Measurements from ENCODE around the gene TBX1. TPM values are rescaled to one million over a fixed set of nuclear protein-coding genes. Genes with fewer than 3 reads are reported as not detected.

TBX1 gene
- total RNA-seq, 3 donors from 2014 or later (not counting 1 experiment from before 2014, with no cell fraction given) = 2.0 to 4.6 (median 3.2) TPM

DNA sequence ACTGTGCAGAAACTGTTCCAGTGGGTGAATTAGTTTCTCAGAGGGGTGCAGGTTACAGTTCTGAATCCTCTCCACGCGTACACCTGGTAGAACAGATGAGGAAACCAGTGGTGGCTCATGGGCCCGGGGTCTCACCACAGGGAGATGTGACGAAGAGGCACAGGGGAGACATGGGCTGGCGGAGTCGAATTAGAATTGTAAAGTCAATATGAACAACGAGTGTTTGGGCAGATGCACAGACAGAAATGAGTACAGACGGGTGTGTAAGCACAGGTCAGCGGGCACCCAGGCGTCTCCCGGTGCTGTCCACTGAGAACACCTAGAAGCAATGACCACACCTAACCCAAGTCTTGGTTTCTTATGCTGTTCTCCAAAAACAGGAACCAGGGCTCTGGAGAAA, 52.3 kb downstream of the TBX1 start:
- Histone ChIP-seq H3K9me3 (ENCODE audit: control insufficient read depth, insufficient read depth, low read length) (no peaks in the 10 kb centered on the region), H3K4me3 (ENCODE audit: low read length) (no peak overlapping the region), H3K36me3 (ENCODE audit: control insufficient read depth, insufficient read depth, low read length) (no peaks in the 10 kb centered on the region), H3K27ac (ENCODE audit: low read length) (no peak overlapping the region), H3K27me3 (ENCODE audit: control insufficient read depth, insufficient read depth, low read length) (no peaks in the 10 kb centered on the region), H3K4me1 (ENCODE audit: control insufficient read depth, insufficient read depth, low read length) (peaks cover 11% of the 10 kb centered on the region)
- 91% methylated on average over 11 of the region's 11 CpGs for WGBS (ENCODE audit: insufficient coverage)
- TF ChIP-seq, protein P1, sequence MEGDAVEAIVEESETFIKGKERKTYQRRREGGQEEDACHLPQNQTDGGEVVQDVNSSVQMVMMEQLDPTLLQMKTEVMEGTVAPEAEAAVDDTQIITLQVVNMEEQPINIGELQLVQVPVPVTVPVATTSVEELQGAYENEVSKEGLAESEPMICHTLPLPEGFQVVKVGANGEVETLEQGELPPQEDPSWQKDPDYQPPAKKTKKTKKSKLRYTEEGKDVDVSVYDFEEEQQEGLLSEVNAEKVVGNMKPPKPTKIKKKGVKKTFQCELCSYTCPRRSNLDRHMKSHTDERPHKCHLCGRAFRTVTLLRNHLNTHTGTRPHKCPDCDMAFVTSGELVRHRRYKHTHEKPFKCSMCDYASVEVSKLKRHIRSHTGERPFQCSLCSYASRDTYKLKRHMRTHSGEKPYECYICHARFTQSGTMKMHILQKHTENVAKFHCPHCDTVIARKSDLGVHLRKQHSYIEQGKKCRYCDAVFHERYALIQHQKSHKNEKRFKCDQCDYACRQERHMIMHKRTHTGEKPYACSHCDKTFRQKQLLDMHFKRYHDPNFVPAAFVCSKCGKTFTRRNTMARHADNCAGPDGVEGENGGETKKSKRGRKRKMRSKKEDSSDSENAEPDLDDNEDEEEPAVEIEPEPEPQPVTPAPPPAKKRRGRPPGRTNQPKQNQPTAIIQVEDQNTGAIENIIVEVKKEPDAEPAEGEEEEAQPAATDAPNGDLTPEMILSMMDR (IDR thresholded peaks at IDR 0.05) = no peak
- no peaks in the 10 kb centered on the region for H3K9me3 Mint-ChIP-seq
- no peaks in the 10 kb centered on the region for H3K27me3 Mint-ChIP-seq (ENCODE audit: low read depth in 2 of 2)
- H3K36me3 Mint-ChIP-seq = no peaks in the 10 kb centered on the region
- no peak for ATAC-seq
- peaks cover 0 to 19% of the 10 kb centered on the region in 2 donors for H3K4me1 Mint-ChIP-seq
- H3K4me3 Mint-ChIP-seq = no peak overlapping the region
- no peak overlapping the region for H3K27ac Mint-ChIP-seq
- DNase-seq = peak in 1 of 2 donors; percentile 1
- intact Hi-C loops (cut with micrococcal nuclease) = no loop called here

DNA sequence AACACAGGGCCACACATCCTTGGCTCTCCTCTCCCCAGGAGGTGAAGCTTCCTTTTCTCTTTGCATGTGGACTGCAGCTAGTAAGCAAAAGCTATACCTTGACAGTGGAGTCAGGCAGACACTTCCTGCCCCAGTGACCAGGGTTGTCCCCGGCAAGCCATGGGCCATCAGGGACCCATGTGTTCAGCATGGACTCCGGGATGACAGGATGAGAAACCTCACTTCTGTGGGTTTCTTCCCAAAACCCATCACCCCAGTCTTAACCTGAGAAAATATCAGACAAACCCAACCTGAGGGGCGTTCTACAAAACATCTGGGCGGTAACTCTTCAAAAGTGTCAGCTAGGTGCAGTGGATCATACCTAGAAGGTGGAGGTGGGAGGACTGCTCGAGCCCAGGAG, 53.9 kb downstream of the TBX1 start:
- intact Hi-C loops (cut with micrococcal nuclease) = no loop called here
- Histone ChIP-seq H3K4me3 (ENCODE audit: low read length) (no peak overlapping the region), H3K27ac (ENCODE audit: low read length) (no peak overlapping the region), H3K4me1 (ENCODE audit: control insufficient read depth, insufficient read depth, low read length) (peaks cover 11% of the 10 kb centered on the region), H3K27me3 (ENCODE audit: control insufficient read depth, insufficient read depth, low read length) (no peaks in the 10 kb centered on the region), H3K36me3 (ENCODE audit: control insufficient read depth, insufficient read depth, low read length) (no peaks in the 10 kb centered on the region), H3K9me3 (ENCODE audit: control insufficient read depth, insufficient read depth, low read length) (no peaks in the 10 kb centered on the region)
- ATAC-seq (no peak), DNase-seq (no peak)
- WGBS (ENCODE audit: insufficient coverage) = 83% methylated on average over 5 of the region's 5 CpGs
- Mint-ChIP-seq H3K36me3 (no peaks in the 10 kb centered on the region), H3K4me3 (no peak overlapping the region), H3K27ac (no peak overlapping the region), H3K4me1 (peaks cover 0 to 19% of the 10 kb centered on the region in 2 donors), H3K27me3 (ENCODE audit: low read depth in 2 of 2) (no peaks in the 10 kb centered on the region), H3K9me3 (no peaks in the 10 kb centered on the region)
- TF ChIP-seq, protein P1 (IDR thresholded peaks at IDR 0.05) = no peak

DNA sequence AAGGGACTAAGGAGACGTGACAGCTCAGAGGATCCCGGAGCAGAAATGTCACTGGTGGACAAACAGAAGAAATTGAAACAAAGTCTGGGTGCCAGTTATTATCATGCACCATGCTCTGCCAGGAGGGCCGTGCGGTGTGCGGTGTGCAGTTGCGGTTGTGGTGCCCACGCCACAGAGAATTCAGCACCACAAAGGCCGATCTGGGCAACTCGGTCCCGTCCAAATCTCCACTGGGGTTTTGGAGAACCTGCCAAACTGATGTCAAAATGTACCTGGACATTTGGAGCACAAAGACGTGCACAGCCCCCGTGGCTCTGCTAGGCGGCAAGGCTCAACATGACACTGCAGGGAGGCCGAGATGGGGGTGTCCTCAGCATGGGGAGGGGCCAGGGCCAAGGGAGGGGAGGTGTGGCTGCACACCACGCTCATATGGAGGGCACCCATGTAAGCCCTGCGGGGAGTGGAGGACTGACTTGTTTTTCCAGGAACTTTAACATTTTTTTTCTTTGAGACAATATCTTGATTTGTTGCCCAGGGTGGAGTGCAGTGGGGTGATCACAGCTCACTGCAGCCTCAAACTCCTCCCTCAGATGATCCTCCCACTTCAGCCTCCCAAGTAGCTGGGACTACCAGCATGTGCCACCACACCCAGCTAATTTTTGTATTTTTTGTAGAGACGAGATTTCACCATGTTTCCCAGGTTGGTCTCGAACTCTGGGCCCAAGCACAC, 54.7 kb downstream of the TBX1 start:
- Mint-ChIP-seq H3K27ac (no peak overlapping the region), H3K4me1 (peaks cover 0 to 19% of the 10 kb centered on the region in 2 donors), H3K4me3 (no peak overlapping the region), H3K9me3 (no peaks in the 10 kb centered on the region), H3K36me3 (no peaks in the 10 kb centered on the region), H3K27me3 (ENCODE audit: low read depth in 2 of 2) (no peaks in the 10 kb centered on the region)
- intact Hi-C loops (cut with micrococcal nuclease) = no loop called here
- no peaks in the 10 kb centered on the region for H3K27me3 ChIP-seq (ENCODE audit: control insufficient read depth, insufficient read depth, low read length)
- no peaks in the 10 kb centered on the region for H3K9me3 ChIP-seq (ENCODE audit: control insufficient read depth, insufficient read depth, low read length)
- DNase-seq (peak in 1 of 2 donors; percentile 9), ATAC-seq (no peak)
- TF ChIP-seq, protein P1 (IDR thresholded peaks at IDR 0.05) = no peak
- no peak overlapping the region for H3K27ac ChIP-seq (ENCODE audit: low read length)
- 93% methylated on average over 18 of the region's 18 CpGs for WGBS (ENCODE audit: insufficient coverage)
- peaks cover 7% of the 10 kb centered on the region for H3K4me1 ChIP-seq (ENCODE audit: control insufficient read depth, insufficient read depth, low read length)
- no peak overlapping the region for H3K4me3 ChIP-seq (ENCODE audit: low read length)
- H3K36me3 ChIP-seq (ENCODE audit: control insufficient read depth, insufficient read depth, low read length) = peaks cover 1% of the 10 kb centered on the region
